ENCODE results near the gene INF2. TPM values are rescaled to one million over a fixed set of nuclear protein-coding genes. Genes with fewer than 3 reads are reported as not detected.

INF2 gene
- total RNA-seq, 3 donors from 2014 or later (not counting 1 experiment from before 2014, with no cell fraction given): 12.7 to 21.9 (median 15.3) TPM

DNA sequence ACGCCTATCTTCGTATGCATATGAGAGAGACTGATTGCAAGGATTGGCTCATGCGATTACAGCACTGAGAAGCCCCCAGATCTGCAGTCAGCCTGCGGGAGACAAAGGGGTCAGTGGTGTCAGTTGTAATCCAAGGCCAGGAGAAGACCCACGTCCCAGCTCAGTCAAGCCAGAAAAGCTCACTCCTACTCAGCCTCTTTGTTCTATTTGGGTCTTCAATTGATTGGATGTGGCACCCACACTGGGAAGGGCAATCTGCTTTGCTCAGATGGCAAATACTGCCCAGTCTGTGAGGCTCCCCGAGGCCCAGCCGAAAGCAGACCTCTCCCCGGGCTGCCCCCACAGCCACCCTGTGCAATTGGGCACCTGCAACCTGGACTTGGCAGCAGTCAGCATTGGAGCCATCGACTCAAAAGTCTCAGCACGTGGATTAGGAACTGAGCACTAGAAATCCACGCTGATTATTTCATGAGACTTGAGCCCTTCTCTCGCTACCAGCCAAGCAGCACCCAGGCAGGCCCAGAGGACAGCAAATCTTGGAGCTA lies 45.3 kb upstream of the INF2 start:
- Histone ChIP-seq H3K9me3 (ENCODE audit: control insufficient read depth, insufficient read depth, low read length) (no peaks in the 10 kb centered on the region), H3K27ac (ENCODE audit: low read length) (no peak overlapping the region), H3K36me3 (ENCODE audit: control insufficient read depth, insufficient read depth, low read length) (no peaks in the 10 kb centered on the region), H3K27me3 (ENCODE audit: control insufficient read depth, insufficient read depth, low read length) (no peaks in the 10 kb centered on the region), H3K4me1 (ENCODE audit: control insufficient read depth, insufficient read depth, low read length) (peaks cover 9% of the 10 kb centered on the region), H3K4me3 (ENCODE audit: low read length) (no peak overlapping the region)
- intact Hi-C loops (cut with micrococcal nuclease): no loop called here
- Mint-ChIP-seq H3K4me3 (no peak overlapping the region), H3K27ac (no peak overlapping the region), H3K36me3 (no peaks in the 10 kb centered on the region), H3K27me3 (ENCODE audit: low read depth in 2 of 2) (peaks cover 12 to 16% of the 10 kb centered on the region in 2 donors), H3K4me1 (no peaks in the 10 kb centered on the region), H3K9me3 (peaks cover 0 to 2% of the 10 kb centered on the region in 2 donors)
- ATAC-seq (no peak), DNase-seq (no peak)
- TF ChIP-seq, protein P1, sequence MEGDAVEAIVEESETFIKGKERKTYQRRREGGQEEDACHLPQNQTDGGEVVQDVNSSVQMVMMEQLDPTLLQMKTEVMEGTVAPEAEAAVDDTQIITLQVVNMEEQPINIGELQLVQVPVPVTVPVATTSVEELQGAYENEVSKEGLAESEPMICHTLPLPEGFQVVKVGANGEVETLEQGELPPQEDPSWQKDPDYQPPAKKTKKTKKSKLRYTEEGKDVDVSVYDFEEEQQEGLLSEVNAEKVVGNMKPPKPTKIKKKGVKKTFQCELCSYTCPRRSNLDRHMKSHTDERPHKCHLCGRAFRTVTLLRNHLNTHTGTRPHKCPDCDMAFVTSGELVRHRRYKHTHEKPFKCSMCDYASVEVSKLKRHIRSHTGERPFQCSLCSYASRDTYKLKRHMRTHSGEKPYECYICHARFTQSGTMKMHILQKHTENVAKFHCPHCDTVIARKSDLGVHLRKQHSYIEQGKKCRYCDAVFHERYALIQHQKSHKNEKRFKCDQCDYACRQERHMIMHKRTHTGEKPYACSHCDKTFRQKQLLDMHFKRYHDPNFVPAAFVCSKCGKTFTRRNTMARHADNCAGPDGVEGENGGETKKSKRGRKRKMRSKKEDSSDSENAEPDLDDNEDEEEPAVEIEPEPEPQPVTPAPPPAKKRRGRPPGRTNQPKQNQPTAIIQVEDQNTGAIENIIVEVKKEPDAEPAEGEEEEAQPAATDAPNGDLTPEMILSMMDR (IDR thresholded peaks at IDR 0.05): no peak
- WGBS (ENCODE audit: insufficient coverage): 91% methylated on average over 12 of the region's 12 CpGs

DNA sequence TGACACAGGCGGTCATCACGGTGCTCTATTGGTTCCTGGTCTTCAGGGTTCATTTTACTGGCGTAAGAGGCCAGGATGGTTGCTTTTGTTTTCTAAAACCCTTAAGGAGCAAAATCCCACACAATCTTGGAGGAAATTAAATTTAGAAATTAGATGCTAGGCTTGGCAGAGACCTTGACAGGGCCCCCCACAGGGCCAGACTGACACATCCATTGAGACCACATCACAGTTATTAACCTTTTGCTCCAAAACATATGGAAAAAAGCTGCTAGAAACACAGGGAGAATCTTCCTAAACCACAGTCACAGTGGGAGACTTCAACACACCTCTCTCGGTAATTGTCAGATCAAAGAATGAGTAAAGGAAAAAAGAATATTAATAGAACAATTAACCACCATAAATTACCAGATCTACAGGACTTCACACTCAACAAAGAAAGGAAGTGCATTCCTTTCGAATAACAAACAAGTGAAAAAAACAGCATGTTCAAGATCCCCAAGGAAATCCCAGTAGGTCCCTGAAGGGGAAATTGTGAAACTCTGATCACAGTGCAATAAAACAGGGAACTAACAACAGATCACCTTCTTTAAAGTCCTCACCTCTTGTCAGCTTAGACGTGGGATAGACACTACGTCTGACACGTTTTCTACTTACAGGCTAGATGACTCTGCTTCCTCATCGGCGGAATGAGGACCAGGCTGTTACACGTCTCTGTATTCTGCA lies 44.6 kb upstream of the INF2 start:
- TF ChIP-seq, protein P1 (IDR thresholded peaks at IDR 0.05): no peak
- H3K4me1 ChIP-seq (ENCODE audit: control insufficient read depth, insufficient read depth, low read length): peaks cover 10% of the 10 kb centered on the region
- DNase-seq (no peak), ATAC-seq (no peak)
- no peaks in the 10 kb centered on the region for H3K9me3 ChIP-seq (ENCODE audit: control insufficient read depth, insufficient read depth, low read length)
- peaks cover 0 to 2% of the 10 kb centered on the region in 2 donors for H3K9me3 Mint-ChIP-seq
- intact Hi-C loops (cut with micrococcal nuclease): no loop called here
- H3K27me3 Mint-ChIP-seq (ENCODE audit: low read depth in 2 of 2): peaks cover 16 to 17% of the 10 kb centered on the region in 2 donors
- no peak overlapping the region for H3K27ac Mint-ChIP-seq
- no peaks in the 10 kb centered on the region for H3K36me3 ChIP-seq (ENCODE audit: control insufficient read depth, insufficient read depth, low read length)
- H3K4me3 ChIP-seq (ENCODE audit: low read length): no peak overlapping the region
- no peaks in the 10 kb centered on the region for H3K36me3 Mint-ChIP-seq
- H3K27ac ChIP-seq (ENCODE audit: low read length): no peak overlapping the region
- no peaks in the 10 kb centered on the region for H3K4me1 Mint-ChIP-seq
- WGBS (ENCODE audit: insufficient coverage): 89% methylated on average over 10 of the region's 11 CpGs
- peaks cover 1% of the 10 kb centered on the region for H3K27me3 ChIP-seq (ENCODE audit: control insufficient read depth, insufficient read depth, low read length)
- H3K4me3 Mint-ChIP-seq: no peak overlapping the region

DNA sequence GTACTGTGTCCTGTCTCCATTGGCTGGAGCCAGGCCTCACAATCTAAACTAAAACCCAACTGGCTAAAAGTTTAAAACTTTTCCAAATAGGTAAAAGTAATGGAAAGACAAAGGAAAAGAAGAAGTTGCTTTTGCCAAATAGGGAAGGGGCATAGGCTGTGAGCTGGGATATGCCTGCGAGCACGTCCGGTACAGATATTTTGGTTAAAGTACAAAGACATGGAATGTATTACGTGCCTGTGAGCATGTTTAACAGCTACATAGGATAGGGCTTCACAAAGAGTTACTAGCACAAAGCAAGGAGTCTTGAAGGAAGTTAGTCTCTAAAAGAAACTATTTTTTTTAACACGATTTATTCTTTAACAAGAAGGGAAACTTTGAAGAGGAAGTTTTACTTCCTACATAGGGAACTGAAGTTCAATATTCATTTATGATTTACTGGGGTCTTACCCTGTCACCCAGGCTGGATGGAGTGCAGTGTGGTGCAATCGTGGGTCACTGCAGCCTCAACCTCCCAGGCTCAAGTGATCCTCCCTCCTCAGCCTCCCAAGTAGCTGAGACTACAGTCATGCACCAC lies 41.9 kb upstream of the INF2 start:
- TF ChIP-seq, protein P1 (IDR thresholded peaks at IDR 0.05): no peak
- 34% methylated on average over 5 of the region's 6 CpGs for WGBS (ENCODE audit: insufficient coverage)
- Mint-ChIP-seq H3K9me3 (peaks cover 0 to 2% of the 10 kb centered on the region in 2 donors), H3K4me1 (no peaks in the 10 kb centered on the region), H3K4me3 (no peak overlapping the region), H3K27me3 (ENCODE audit: low read depth in 2 of 2) (peaks cover 10 to 16% of the 10 kb centered on the region in 2 donors), H3K36me3 (no peaks in the 10 kb centered on the region), H3K27ac (no peak overlapping the region)
- intact Hi-C loops (cut with micrococcal nuclease): no loop called here
- Histone ChIP-seq H3K27ac (ENCODE audit: low read length) (no peak overlapping the region), H3K27me3 (ENCODE audit: control insufficient read depth, insufficient read depth, low read length) (peaks cover 3% of the 10 kb centered on the region), H3K9me3 (ENCODE audit: control insufficient read depth, insufficient read depth, low read length) (no peaks in the 10 kb centered on the region), H3K36me3 (ENCODE audit: control insufficient read depth, insufficient read depth, low read length) (no peaks in the 10 kb centered on the region), H3K4me1 (ENCODE audit: control insufficient read depth, insufficient read depth, low read length) (peaks cover 11% of the 10 kb centered on the region), H3K4me3 (ENCODE audit: low read length) (no peak overlapping the region)
- ATAC-seq (no peak), DNase-seq (no peak)
